ENCODE data around the gene CLIC6.

The CLIC6 gene

GRCh38 chr21:34765619-34766018 lies 96.8 kb downstream of the CLIC6 start:
- FAIRE-seq, result no peak
- no peak for DNase-seq (ENCODE audit: low spot score)

- no peak for FAIRE-seq
Measured at GRCh38 chr21:34766862-34767261, 98.1 kb downstream of the CLIC6 start.

More at GRCh38 chr21:34766862-34767261, 98.1 kb downstream of the CLIC6 start:
- no peak for DNase-seq (ENCODE audit: low spot score)

All from RCC 7860 (cell line).